Measurements from ENCODE around the gene EMP1. TPM values are rescaled to one million over a fixed set of nuclear protein-coding genes. Genes with fewer than 3 reads are reported as not detected.

Gene EMP1
- total RNA-seq, 1 experiment from 2014 or later, result 0.48 TPM

GRCh38 chr12:13198876-13199275, 2.4 kb downstream of the EMP1 start:
- Histone ChIP-seq H3K36me3 (replicated peaks; ENCODE audit: control insufficient read depth, insufficient read depth, low read length) (no peaks in the 10 kb centered on the region), H3K4me3 (ENCODE audit: insufficient read depth, low read depth, low read length) (no peak overlapping the region), H3K27me3 (ENCODE audit: control insufficient read depth, insufficient read depth, low read length) (no peaks in the 10 kb centered on the region)
- DNase-seq, result no peak

GRCh38 chr12:13199592-13199991, 3.1 kb downstream of the EMP1 start:
- no peak for DNase-seq
- Histone ChIP-seq H3K27me3 (ENCODE audit: control insufficient read depth, insufficient read depth, low read length) (no peaks in the 10 kb centered on the region), H3K36me3 (replicated peaks; ENCODE audit: control insufficient read depth, insufficient read depth, low read length) (no peaks in the 10 kb centered on the region), H3K4me3 (ENCODE audit: insufficient read depth, low read depth, low read length) (no peak overlapping the region)

- Histone ChIP-seq H3K4me3 (ENCODE audit: insufficient read depth, low read depth, low read length) (no peak overlapping the region), H3K36me3 (replicated peaks; ENCODE audit: control insufficient read depth, insufficient read depth, low read length) (no peaks in the 10 kb centered on the region), H3K27me3 (ENCODE audit: control insufficient read depth, insufficient read depth, low read length) (no peaks in the 10 kb centered on the region)
- DNase-seq, result no peak
Observed at GRCh38 chr12:13200841-13201240, 4.3 kb downstream of the EMP1 start.

- H3K36me3 ChIP-seq (replicated peaks; ENCODE audit: control insufficient read depth, insufficient read depth, low read length), result no peaks in the 10 kb centered on the region
- no peaks in the 10 kb centered on the region for H3K27me3 ChIP-seq (ENCODE audit: control insufficient read depth, insufficient read depth, low read length)
- no peak overlapping the region for H3K4me3 ChIP-seq (ENCODE audit: insufficient read depth, low read depth, low read length)
- DNase-seq, result peak; percentile 79
Observed at GRCh38 chr12:13203034-13203922, 6.8 kb downstream of the EMP1 start.

- peak; percentile 27 for DNase-seq
- H3K27me3 ChIP-seq (ENCODE audit: control insufficient read depth, insufficient read depth, low read length), result no peaks in the 10 kb centered on the region
- H3K4me3 ChIP-seq (ENCODE audit: insufficient read depth, low read depth, low read length), result no peak overlapping the region
- H3K36me3 ChIP-seq (replicated peaks; ENCODE audit: control insufficient read depth, insufficient read depth, low read length), result no peaks in the 10 kb centered on the region
Observed at GRCh38 chr12:13204428-13204827, 7.9 kb downstream of the EMP1 start.

GRCh38 chr12:13205809-13206559, 9.5 kb downstream of the EMP1 start:
- H3K27me3 ChIP-seq (ENCODE audit: control insufficient read depth, insufficient read depth, low read length), result no peaks in the 10 kb centered on the region
- DNase-seq, result no peak
- no peak overlapping the region for H3K4me3 ChIP-seq (ENCODE audit: insufficient read depth, low read depth, low read length)
- H3K36me3 ChIP-seq (replicated peaks; ENCODE audit: control insufficient read depth, insufficient read depth, low read length), result no peaks in the 10 kb centered on the region

GRCh38 chr12:13206560-13206897, 10.0 kb downstream of the EMP1 start:
- Histone ChIP-seq H3K4me3 (ENCODE audit: insufficient read depth, low read depth, low read length) (no peak overlapping the region), H3K36me3 (replicated peaks; ENCODE audit: control insufficient read depth, insufficient read depth, low read length) (no peaks in the 10 kb centered on the region), H3K27me3 (ENCODE audit: control insufficient read depth, insufficient read depth, low read length) (no peaks in the 10 kb centered on the region)
- DNase-seq, result no peak

- Histone ChIP-seq H3K4me3 (ENCODE audit: insufficient read depth, low read depth, low read length) (no peak overlapping the region), H3K27me3 (ENCODE audit: control insufficient read depth, insufficient read depth, low read length) (no peaks in the 10 kb centered on the region), H3K36me3 (replicated peaks; ENCODE audit: control insufficient read depth, insufficient read depth, low read length) (no peaks in the 10 kb centered on the region)
- peak; percentile 26 for DNase-seq
Observed at GRCh38 chr12:13208533-13209435, 12.3 kb downstream of the EMP1 start.

GRCh38 chr12:13209436-13210235, 13.1 kb downstream of the EMP1 start:
- Histone ChIP-seq H3K36me3 (replicated peaks; ENCODE audit: control insufficient read depth, insufficient read depth, low read length) (no peaks in the 10 kb centered on the region), H3K4me3 (ENCODE audit: insufficient read depth, low read depth, low read length) (no peak overlapping the region), H3K27me3 (ENCODE audit: control insufficient read depth, insufficient read depth, low read length) (no peaks in the 10 kb centered on the region)
- DNase-seq, result no peak

- Histone ChIP-seq H3K27me3 (ENCODE audit: control insufficient read depth, insufficient read depth, low read length) (no peaks in the 10 kb centered on the region), H3K4me3 (ENCODE audit: insufficient read depth, low read depth, low read length) (no peak overlapping the region), H3K36me3 (replicated peaks; ENCODE audit: control insufficient read depth, insufficient read depth, low read length) (no peaks in the 10 kb centered on the region)
- DNase-seq, result no peak
Observed at GRCh38 chr12:13210236-13211190, 14.0 kb downstream of the EMP1 start.

- no peaks in the 10 kb centered on the region for H3K27me3 ChIP-seq (ENCODE audit: control insufficient read depth, insufficient read depth, low read length)
- DNase-seq, result no peak
- no peak overlapping the region for H3K4me3 ChIP-seq (ENCODE audit: insufficient read depth, low read depth, low read length)
- H3K36me3 ChIP-seq (replicated peaks; ENCODE audit: control insufficient read depth, insufficient read depth, low read length), result no peaks in the 10 kb centered on the region
Observed at GRCh38 chr12:13211191-13211858, 14.8 kb downstream of the EMP1 start.

- peak; percentile 56 for DNase-seq
- Histone ChIP-seq H3K4me3 (ENCODE audit: insufficient read depth, low read depth, low read length) (no peak overlapping the region), H3K27me3 (ENCODE audit: control insufficient read depth, insufficient read depth, low read length) (no peaks in the 10 kb centered on the region), H3K36me3 (replicated peaks; ENCODE audit: control insufficient read depth, insufficient read depth, low read length) (no peaks in the 10 kb centered on the region)
Observed at GRCh38 chr12:13211859-13212664, 15.5 kb downstream of the EMP1 start.
